GM21529 (cell line): Measurements from ENCODE around the gene AGBL4.

Experiments
- ATAC-seq: cut with Tn5 transposase; IDR thresholded peaks from one replicate; pipeline ENCODE4 v1.9.1; 2021; ENCODE audit not compliant: unreplicated experiment

The AGBL4 gene

DNA sequence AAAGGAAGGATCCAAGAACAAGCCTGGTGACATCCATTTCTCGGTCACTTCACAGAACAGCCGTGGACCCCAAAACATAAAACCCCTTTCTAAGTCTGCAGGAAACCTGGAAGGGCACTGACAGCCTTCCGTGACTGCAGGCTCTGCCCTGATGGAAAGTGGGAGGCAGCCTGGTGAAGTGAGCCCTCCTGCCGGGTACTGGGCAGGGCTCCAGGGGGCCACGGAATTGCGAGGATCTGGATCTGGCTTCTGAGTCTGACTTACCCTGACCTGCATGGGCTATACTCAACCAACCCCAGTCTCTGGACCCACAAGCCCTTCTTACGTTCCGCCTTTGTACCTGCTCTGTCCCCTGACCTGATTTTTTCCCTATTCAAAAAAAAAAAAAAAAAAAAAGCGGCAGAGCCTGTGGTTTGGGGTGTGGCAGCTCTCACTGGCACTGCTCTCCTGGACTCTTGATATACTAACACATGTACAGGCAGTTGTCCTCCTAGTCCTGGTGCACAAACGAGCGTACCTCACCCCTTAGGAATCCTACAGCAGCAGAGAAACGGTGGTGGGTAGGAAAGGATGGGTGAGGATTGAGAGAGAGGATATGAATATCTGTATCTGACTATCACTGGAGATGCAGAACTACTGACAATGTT, 1330.0 kb downstream of the AGBL4 start:
- ATAC-seq = no peak

DNA sequence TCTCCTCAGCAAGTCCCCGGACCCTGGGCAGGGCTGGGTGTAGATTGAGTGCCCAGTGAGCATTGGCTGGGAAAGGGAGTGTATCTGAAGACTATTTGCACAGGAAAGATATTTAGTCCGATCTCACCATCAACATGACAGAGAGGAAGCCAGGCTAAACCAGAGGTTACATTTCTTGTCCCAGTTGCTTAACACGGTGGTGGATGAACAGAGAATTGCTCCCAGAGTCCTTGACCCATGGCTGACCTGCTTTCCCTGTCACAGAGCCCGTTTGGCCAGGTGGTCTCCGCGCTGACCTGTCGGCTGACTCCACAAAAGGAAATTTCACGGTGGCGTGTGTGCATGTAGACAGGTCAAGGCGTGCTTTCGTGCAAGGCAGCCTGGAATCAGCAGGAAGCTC, 1330.6 kb downstream of the AGBL4 start:
- ATAC-seq = no peak

DNA sequence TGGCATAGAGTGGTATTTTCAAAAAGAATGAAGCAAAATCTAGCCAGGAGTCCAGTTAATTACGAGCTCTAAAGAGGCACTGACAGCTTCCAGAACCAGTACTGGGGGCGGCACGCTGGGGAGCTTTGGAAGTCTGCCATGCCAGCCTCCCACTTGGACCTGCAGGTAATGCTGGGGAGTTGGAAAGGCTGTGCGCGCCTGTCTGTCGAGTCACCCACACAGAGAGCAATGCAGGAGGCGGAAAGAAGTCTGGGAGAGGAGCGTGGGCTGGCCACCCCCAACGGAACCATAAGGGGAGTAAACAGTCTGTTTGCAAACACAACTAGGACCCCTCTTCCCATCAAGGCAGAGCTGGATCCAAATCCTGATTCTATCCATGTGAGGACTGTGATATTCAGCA, 1331.5 kb downstream of the AGBL4 start:
- no peak for ATAC-seq

DNA sequence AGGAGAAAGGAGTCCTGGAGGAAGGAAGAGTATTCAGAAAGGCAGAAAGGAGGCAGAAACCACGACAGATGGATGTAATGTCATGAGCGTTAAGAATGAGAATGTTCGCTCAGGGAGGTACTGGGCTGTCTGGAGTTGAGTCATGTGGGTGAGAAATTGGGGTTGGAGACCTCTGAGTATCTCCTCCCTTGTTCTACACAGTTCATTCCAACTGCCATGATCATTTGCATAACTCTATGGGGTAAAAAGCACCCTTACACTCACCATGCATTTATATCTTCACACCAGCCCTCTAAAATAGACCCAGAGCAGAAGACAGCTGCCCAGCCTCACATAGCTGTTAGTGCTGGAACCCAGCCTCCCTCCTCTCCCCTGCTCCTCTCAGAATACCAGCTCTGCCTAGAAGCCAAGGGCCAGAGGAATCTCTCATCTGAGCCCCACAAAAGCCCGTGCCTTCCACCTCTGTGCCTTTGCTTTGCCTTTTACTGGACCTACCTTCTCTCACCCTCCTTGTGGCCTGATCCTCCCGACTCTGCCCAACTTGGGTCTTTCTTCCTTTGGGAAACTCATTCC, 1332.2 kb downstream of the AGBL4 start:
- ATAC-seq = peak; percentile 72

DNA sequence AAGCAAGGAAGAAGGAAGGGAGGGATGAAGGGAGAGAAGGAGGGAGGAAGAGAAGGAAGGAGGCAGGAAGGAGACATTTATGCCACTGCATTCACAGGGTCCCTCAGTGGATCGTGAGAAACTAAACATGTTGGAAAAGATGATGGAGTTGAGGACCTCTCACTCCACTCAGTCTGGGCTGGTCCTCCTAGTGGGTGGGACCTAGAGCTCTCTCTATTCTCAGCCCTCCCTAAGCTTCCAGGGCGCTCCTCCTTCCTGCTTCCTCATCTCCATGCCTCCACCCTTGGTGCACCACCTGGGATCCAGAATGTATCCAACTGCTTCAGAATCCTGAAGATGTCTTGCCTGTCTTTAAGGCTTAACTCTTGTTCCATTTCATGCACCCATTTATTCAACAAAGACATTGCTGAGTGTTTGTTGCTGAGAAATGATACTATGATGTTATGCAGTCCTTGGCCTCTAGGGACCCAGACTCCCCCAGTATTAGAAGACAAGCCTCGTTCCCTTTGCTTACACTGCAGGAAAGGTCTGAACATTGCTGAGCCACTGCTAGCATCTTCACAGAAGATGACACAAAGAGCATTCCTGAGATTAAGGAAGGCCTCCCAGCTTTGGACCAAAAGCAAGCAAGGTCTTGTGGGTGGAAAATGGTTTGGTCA, 1335.5 kb downstream of the AGBL4 start:
- ATAC-seq = peak; percentile 68

DNA sequence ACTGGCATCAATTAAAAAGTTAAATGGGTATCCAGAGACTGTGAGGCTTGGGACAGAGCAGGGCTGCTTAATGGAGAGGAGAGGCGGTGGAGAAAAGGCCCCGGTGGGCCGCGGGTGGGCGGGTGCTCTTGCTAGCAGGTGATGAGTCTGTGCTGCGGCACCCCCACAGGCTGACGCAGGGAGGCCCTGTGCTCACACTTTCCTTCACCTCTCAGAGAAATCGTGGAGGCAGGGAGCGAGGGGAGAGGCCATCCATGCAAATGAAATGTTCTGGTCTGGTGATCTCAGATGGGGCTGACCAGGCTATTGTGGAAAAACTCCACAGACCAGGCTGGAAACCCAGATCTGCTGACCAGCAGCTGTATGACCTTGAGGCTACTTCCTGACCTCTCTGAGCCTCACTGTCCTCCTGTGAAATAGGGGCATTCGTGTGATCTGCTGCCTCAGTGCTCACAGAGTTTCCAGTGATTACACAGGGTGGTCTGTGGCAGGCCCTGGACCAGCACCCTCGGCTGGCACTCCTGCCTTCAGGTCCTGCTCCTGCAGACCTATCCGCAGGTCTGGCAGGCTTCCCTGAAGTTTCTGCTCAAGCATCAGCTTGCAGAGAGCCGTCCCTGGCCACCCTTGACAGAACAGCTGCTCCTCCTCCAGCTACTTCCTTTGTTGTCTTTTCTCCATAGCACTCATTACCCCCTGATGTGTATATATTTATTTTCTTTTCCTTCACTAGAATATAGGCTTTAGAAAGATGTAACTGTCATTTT, 1336.3 kb downstream of the AGBL4 start:
- ATAC-seq = no peak

DNA sequence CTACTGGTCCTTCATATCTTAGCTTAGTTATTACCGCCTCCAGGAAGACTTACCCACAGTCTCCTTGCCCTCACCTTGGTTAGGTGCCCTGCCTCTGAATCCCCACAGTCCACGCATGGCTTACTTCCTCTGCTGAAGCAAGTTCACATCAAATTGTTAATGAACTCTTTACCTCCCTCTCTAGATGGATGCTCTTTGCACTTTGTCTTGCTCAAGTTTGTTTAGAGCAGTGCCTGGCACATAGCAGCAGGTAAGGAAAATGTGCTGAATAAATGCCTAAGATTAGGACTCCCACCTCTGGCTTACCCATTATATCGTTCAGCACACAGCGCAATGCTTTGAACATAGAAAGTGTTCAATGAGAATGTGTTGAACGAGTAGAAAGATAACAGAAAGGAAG, 1337.6 kb downstream of the AGBL4 start:
- no peak for ATAC-seq

DNA sequence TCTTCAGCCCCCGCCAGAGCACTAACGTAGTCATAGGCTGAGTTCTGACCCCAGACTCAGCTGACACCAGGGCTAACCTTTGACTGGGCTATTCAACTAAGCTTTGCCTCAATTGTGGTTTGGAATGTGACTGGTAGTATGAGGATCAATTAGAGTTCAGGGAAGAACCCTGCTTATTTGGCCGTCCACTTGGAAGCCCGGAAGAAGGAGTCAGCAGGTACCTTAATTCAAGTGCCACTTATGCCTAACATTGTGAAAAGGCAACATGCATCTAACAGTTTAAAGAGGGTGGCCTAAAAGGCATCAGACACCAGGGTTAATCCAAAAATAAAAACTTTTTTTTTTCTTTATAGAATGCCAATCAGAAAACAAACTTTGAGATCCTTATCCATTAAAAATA, 1339.4 kb downstream of the AGBL4 start:
- no peak for ATAC-seq

DNA sequence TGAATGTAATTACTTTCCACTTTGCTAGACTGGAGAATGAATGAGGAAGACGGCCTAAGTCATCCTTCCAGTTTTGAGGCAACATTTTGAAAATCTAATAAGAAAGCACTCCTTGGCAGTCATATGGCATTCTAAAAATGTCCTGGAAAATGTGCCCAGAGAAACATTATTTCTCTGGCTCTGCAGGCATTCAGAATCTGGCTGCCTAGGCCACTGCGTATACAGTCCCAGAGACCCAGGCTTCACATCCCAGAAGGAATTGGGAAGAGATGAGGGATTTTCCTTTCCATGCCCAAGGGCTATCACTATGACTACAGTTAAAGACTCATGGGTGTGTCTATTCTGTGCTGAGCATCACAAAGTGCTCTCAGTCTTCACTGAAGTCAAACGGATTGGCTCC, 1339.9 kb downstream of the AGBL4 start:
- ATAC-seq = no peak

DNA sequence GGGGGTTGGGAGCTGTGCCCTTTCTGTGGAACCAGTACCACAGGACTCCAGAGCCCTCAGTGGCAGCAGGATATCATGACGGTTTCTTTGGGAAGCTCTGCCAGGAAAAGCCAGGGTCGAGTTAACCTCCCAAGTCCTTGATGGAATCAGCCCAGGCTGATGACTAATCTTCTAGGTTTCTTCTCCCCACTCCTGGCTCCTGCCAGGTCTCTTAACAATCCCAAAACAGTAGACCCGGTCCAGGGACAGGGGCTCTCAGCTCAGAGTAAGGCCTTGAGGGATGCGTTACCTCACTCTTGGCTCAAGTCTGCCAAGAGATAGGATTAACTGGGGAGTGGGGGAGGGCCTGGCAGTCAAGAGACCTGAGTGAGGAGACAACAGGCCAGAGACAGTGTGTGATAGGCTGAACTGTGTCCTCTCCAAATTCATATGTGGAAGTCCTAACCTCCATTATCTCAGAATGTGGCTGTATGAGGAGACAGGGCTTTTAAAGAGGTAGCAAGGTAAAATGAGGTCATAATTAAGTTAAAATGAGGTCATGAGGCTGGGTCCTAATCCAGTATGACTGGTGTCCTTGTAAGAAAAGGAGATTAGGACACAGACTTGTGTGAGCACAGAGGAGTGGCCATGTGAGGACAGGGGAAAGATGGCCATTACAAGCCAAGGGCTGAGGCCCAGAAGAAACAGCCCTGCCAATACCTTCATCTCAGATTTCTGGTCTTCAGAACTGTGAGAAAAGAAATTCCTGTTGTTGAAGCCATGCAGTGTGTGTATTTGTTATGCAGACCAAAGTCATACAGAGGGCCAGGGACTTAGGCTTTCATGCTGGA, 1342.1 kb downstream of the AGBL4 start:
- ATAC-seq = no peak

DNA sequence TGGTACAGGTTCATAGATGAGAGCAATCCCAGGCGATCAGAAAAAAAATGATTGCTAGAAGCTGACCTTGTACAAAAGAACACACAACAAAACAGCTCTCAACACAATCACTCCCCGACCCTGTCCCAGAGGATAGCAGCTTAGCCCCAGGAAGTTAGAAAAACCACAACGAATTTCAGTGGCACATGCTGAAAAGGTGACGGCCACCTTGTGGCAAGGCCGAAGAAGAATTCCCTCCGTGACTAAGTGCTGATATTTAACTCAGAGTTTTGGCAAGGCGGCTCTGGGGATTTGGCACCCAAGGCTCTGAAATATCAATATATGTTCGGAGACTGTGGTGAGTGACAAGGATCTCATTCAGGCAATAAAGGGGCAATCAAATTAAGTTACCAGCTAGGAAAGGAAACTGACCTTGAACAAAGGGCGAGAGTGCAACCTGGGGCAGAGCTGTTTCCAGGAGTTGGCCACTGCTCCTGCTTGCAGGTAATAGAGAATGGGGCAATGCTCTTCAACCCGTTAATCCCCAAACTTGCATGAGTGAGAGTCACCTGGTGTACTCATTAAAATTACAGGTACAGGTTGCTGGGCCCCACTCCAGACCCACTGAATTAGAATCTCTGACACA, 1343.2 kb downstream of the AGBL4 start:
- ATAC-seq = no peak

DNA sequence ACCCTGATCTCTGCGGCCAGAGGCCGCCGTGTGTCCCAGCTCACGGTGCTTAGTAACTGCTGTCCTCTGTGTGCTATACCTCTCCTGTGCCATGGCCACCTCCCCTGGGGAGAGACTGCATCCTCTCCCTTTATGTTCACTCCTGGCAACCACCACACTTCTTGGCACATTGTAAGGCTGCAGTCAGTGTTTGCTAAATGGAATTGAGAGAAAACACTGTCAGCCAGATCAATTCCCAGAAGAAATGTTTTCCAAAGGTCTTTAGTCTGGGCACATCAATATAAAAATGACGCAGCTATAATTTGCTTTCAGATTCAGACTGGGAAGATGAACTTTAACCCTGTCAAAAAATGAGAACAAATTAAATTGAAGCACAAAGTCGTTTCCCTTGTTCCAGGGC, 1343.9 kb downstream of the AGBL4 start:
- no peak for ATAC-seq

DNA sequence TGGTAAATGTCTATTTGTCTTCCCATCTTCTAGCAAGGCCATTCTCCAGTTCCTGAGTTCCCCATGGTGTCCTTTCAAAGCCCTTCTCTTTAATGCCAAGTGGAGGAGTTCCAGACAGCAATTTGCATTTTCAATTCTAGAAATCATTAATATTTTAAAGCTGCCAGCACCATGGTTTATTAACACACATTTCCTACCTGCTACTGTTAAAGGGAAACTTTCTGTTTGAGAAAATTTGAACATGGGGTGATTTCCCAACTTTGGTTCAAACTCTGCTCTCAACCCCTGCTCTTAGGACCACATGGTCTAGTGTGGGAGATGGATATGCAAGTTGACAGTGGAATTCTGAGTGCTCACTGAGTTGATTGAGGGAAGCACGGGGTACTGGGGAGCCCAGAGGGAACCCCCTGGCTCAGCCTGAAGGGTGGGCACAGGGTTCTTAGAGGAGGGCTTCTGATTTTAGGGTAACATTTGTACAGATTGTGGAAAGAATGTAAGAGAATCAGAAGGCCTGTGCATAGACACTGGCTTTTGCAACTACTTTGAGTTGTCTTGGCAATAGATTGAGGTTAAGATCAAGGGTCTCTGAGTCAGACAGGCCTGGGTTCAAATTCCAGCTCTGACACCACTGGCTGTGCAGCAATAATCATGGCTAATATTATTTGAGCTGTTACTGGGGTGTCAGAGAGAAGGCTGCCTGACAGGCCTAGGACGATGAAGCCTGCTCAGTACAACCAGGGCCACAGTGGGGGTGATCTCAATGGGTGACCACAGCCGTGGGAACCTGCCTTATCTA, 1344.8 kb downstream of the AGBL4 start:
- no peak for ATAC-seq

DNA sequence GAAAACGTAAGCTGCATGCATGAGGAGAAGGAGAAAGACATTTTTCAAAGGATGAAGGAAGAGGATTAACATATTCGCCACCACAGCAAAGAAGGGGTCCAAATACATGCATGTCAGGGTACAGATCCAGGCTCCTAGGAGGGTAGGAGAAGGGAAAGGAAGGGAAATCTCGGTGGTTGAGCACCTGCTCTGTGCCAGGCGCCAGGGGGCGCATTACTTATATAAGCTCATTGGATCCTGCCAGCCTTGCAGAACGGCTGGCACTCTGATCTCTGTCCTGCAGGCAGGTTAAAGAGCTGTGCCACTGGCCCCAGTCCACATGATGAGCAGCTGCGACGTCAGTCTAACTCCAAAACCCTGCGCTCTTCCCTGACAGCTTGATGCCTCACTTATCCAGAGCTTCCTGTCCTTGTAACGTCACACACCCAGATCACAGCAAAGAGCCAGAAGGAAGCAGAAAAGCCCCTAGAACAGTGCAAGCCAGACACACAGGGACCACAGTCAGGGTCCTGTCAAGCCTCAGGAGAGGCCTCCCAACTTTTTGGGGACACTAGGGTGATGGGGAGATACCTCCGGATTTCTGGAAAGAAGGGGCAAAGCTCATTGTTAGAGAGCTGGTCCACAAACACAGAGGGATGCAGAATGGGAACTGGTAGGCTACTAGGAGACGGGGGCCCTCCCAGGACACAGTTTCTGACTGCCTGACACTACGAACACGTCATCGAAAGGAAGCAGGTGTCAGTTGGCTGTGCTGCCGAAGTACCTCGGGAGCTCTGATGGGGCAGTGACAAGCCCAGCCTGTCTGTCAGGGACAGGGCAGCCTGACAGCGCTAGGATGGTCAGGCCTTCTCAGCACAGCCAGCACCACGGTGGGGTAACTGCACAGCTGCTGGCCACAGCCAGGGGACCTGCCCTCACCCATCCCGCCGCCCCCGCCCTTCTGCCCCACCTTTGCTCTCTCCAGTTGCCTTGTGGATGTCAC, 1346.2 kb downstream of the AGBL4 start:
- ATAC-seq = peak; percentile 53

DNA sequence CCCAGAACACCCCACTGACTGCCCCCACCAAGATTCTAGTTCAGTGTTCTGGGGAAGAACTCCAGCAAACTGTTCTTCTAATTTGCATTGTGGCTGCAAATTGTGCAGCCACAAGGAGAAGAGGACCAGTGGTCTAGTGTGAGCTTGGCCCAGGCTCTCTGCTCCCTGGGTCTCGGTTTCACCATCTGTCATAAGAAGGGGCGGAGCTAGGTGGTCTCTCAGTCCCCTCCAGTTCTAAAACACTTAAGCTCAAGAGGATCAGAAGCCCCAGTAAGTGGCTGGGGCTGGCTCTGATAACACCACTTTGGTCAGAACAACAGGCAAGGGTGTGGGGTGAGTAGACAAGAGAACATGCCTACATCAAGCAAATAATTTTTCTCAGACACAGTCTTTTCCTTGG, 1346.9 kb downstream of the AGBL4 start:
- no peak for ATAC-seq

DNA sequence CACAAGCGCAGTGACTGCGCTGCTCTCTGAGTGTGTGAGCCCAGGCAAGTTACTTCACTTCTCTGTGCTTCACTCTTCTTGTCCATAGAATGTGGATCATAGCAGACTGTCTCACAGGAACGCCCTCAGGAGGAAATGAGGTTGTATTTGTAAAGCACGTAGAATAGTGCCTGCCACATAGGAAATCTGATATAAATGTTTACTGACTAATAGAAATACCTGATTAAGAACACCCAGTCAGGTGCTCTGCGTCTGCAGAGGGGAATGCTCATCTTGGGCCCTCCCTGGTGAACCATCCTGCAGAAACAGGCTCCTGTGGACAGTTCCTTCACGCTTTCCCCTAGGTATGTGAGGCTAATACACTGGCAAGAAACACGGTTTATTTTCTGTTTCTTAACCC, 1347.4 kb downstream of the AGBL4 start:
- ATAC-seq = no peak

DNA sequence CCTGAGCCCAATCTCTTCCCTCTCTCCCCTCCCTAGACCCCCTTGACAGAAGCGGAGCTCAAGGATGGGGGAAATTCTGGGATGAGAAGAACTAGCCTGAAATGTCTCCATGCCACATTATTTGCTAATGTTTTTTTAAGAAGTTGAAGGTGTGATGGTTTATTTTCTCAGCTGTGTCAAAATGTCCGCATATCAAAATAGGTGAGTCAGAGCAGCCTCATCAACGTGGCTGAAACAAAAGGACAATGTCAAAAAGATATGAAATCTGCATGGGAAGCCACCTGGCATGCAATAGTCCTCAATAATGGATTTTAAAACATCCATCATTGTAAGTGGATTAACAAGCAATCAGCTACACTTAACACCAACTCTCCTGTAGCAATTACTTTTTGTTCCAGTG, 1348.5 kb downstream of the AGBL4 start:
- no peak for ATAC-seq

DNA sequence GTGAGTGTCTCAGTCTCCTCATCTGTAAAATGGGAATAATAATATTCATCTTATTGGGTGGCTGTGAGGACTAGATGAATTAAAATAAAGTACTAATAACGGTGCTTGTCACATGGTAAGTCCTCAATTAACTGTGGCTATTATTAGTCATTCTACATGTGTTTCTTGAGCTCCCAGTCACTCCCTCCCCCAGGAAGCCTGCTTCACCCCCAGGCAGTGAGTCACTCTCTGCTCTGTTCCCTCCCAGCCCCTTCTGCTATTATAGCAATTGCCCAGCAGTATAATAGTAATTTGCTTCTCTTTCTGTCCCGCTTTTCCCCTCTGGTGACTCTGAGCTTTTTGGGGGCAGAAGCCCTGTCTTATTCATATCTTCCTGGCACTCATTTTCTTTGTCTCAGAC, 1349.1 kb downstream of the AGBL4 start:
- ATAC-seq = no peak
